Tibial artery (tissue), 4 donors: ENCODE results near the gene VPS13C.

ENCODE experiments used
- DNase-seq, 2 donors: peaks; one replicate each; pipeline ENCODE4 v3.0.0-alpha.2; 2019
- H3K27ac ChIP-seq, 2 donors: fragments of 200-600 bp; sonication (generic) in 1 of 2; 1 replicate in 1 of 2; 2 replicates in 1 of 2; pipeline ENCODE4 v1.5.1; 2018 to 2019; ENCODE audit warnings: mild to moderate bottlenecking in 1 of 2
- H3K27me3 ChIP-seq, 2 donors: fragments of 200-600 bp; sonication (generic) in 1 of 2; one replicate each; pipeline versions ENCODE4 v1.5.1 to v1.6.0; 2016 to 2019
- H3K36me3 ChIP-seq, 3 donors: fragments of 200-600 bp; sonication (generic) in 2 of 3; one replicate each; pipeline ENCODE4 v1.5.1; 2016 to 2019; ENCODE audit warnings: mild to moderate bottlenecking in 2 of 3
- H3K4me1 ChIP-seq, 4 donors: fragments of 200-600 bp; sonication (generic) in 2 of 4; 1 replicate in 3 of 4; 2 replicates in 1 of 4; pipeline ENCODE4 v1.5.1; 2016 to 2019
- H3K4me3 ChIP-seq, 2 donors: fragments of 200-600 bp; sonication (generic) in 1 of 2; 1 replicate in 1 of 2; 2 replicates in 1 of 2; pipeline ENCODE4 v1.5.1; 2018 to 2019; ENCODE audit warnings: mild to moderate bottlenecking in 2 of 2
- H3K9me3 ChIP-seq, 3 donors: fragments of 200-600 bp; sonication (generic) in 1 of 3; one replicate each; pipeline ENCODE4 v1.5.1; 2016 to 2019
- intact Hi-C: fragments of 100-400 bp; cut with DNase I; formaldehyde crosslinking; loops from one replicate; pipeline ENCODE4 v1.15.0; 2023; ENCODE audit warnings: low total_unique reads
- TF ChIP-seq, protein P1 (sequence below), 2 experiments: fragments of 200-600 bp in 1 of 2; fragments of 450-650 bp in 1 of 2; IDR thresholded peaks; one replicate each; pipeline ENCODE4 v1.5.1; 2017 to 2019; ENCODE audit warnings: antibody characterized with exemption in 2 of 2, mild to moderate bottlenecking in 1 of 2, moderate library complexity in 1 of 2

VPS13C gene

DNA sequence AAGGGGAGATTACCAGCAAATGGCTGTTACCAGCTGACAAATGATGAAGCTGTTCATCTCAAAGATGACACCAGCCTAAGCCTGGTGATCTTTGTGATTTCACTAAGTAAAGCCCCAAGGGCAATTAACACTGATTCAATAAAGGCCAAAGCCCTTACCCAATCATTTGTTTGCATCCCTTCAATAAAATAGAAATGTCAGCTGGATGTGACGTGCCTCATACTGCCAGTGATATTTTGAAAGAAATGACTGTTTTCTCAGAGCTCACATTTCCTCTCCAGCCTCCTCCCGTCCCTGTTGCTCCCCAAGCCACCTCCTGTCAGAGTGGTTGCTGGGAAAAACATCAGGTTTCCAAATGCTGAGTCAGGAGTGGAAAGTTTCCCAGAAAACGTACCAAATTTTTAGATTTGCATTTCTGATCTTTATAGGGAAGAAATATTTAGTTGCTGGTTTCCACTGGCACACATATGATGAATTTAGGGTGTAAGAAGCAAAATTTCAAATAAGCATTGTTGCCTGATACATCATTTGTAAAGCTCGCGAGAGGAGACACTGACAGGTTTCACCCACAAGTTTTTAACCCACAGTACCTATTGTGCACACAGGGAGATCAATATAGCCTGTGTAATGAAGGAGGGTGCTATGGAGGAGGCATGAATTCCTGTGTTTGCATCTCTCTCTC is 27.6 kb upstream of the VPS13C start:
- no peaks in the 10 kb centered on the region for H3K36me3 ChIP-seq
- H3K4me3 ChIP-seq: no peak overlapping the region
- H3K9me3 ChIP-seq: no peaks in the 10 kb centered on the region
- no peaks in the 10 kb centered on the region for H3K27me3 ChIP-seq
- intact Hi-C loops: no loop called here
- H3K27ac ChIP-seq: no peak overlapping the region
- peaks cover 0 to 11% (median 0%) of the 10 kb centered on the region in 4 donors for H3K4me1 ChIP-seq
- TF ChIP-seq, protein P1, sequence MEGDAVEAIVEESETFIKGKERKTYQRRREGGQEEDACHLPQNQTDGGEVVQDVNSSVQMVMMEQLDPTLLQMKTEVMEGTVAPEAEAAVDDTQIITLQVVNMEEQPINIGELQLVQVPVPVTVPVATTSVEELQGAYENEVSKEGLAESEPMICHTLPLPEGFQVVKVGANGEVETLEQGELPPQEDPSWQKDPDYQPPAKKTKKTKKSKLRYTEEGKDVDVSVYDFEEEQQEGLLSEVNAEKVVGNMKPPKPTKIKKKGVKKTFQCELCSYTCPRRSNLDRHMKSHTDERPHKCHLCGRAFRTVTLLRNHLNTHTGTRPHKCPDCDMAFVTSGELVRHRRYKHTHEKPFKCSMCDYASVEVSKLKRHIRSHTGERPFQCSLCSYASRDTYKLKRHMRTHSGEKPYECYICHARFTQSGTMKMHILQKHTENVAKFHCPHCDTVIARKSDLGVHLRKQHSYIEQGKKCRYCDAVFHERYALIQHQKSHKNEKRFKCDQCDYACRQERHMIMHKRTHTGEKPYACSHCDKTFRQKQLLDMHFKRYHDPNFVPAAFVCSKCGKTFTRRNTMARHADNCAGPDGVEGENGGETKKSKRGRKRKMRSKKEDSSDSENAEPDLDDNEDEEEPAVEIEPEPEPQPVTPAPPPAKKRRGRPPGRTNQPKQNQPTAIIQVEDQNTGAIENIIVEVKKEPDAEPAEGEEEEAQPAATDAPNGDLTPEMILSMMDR (IDR thresholded peaks at IDR 0.05): no peak
- no peak for DNase-seq

DNA sequence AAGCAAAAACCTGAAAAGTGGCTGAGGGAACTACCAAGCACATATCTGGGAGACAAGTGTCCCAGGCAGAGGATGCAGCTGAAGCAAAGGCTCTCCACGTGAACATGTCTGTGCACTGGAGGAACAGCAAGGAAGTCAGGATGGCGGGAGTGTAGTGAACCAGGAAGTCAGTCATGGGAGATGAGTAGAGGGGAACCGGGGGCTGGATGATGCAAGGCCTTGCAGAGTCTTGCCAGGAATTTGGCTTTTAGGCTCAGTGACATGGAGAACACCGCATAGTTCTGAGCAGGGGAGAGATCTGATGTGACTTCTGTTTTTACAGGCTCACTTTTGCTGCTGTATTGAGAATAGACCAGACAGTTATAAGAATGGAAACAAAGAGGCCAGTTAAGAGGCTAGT is 25.5 kb upstream of the VPS13C start:
- peak in 1 of 2 donors; percentile 30 for DNase-seq
- TF ChIP-seq, protein P1 (IDR thresholded peaks at IDR 0.05): no peak
- peaks cover 0 to 11% (median 0%) of the 10 kb centered on the region in 4 donors for H3K4me1 ChIP-seq
- no peaks in the 10 kb centered on the region for H3K36me3 ChIP-seq
- H3K27me3 ChIP-seq: no peaks in the 10 kb centered on the region
- no peak overlapping the region for H3K27ac ChIP-seq
- no peak overlapping the region for H3K4me3 ChIP-seq
- H3K9me3 ChIP-seq: no peaks in the 10 kb centered on the region
- intact Hi-C loops: no loop called here

DNA sequence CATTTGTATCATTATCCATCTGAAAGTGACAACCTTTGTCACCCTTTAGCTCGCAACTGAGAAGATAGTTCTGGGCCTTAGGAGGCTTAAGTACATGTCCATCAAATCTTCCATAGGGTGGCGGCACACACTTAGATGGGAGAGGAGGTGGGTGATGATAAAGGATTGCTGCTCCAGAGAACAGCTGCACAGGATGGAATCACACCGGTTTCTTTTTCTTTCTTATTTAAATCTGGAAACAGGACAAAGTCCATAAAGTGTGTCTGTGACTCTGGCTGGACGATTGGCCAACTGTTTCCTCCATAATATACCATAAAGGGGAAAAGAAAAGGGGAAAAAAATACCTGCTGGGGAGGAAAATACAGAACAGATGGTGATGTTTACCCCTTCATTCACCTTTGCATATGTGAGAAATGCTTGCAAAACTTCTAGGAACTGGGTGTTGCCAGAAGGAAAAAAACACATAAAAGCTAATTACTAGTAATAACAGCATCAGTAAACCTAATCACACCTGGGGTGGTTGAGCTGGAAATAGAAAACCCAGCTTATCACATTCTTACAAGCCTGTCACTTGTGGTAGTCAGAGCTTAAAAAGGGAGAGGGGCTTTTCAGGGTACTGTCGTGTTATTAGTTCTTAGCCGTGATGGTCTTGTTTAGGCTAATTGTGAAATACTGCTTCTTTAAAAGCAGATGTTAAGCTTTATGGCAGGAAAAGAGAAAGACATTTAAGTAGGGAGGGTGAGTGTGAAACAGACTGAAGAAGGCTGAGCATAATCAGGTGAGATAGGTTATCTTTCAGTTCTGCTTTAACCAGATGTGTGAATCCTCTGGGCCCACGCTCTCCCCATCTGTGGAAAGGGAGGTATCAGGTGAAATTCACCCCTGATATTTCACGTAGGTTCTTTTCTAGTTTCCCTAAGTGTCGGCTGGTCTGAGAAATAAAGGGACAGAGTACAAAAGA is 23.2 kb upstream of the VPS13C start:
- H3K4me1 ChIP-seq: peaks cover 0 to 11% (median 0%) of the 10 kb centered on the region in 4 donors
- no peaks in the 10 kb centered on the region for H3K9me3 ChIP-seq
- TF ChIP-seq, protein P1 (IDR thresholded peaks at IDR 0.05): no peak
- H3K27me3 ChIP-seq: no peaks in the 10 kb centered on the region
- no peak for DNase-seq
- H3K27ac ChIP-seq: no peak overlapping the region
- H3K36me3 ChIP-seq: no peaks in the 10 kb centered on the region
- intact Hi-C loops: no loop called here
- no peak overlapping the region for H3K4me3 ChIP-seq

DNA sequence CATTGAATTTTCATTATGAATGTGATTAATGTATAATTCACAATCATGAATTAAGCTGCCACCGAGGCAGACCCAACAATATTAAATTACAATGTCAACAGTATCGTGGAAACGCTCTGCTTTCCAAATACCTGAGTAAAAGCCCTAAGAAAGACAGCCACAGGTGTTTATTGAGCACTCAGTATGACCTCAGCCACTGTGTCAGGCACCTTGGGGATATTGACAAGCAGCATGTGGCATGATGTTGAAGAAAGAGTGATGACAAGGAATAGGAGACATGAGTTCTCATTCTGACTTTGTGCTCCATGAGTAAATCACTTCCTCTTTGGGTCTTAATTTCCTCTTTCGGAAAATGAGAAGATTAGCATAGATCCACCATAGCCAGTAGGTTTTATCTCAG is 19.3 kb upstream of the VPS13C start:
- DNase-seq: no peak
- Histone ChIP-seq H3K27me3 (no peaks in the 10 kb centered on the region), H3K4me1 (no peaks in the 10 kb centered on the region), H3K27ac (no peak overlapping the region), H3K36me3 (no peaks in the 10 kb centered on the region), H3K9me3 (no peaks in the 10 kb centered on the region), H3K4me3 (no peak overlapping the region)
- intact Hi-C loops: no loop called here
- TF ChIP-seq, protein P1 (IDR thresholded peaks at IDR 0.05): no peak

DNA sequence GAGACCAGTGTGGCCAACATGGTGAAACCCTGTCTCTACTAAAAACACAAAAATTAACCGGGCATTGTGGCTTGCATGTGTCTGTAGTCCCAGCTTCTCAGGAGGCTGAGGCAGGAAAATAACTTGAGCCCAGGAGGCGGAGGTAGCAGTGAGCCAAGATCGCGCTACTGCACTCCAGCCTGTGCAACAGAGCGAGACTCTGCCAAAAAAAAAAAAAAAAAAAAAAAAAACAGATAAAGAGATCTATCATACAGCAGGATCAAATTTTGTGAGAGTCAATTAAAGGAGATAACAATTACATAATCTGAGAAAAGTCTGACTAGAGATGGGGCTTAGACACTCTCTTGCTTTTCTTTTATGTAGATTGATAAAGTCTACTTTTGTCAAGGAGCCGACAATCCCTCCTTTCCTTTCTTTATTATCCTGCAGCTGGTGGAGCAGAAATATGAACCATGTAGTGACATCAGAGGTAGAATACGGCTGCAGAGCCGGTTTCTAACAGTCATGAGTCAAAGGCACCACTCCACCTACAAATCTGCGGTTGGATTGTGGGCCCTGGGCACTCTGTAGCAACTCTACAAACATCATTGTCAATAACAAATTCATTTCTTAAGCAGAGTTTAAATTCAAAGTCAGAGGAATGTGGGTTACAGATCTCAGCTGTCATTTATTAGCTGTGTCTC is 15.5 kb upstream of the VPS13C start:
- TF ChIP-seq, protein P1 (IDR thresholded peaks at IDR 0.05): no peak
- Histone ChIP-seq H3K4me3 (no peak overlapping the region), H3K9me3 (no peaks in the 10 kb centered on the region), H3K27me3 (no peaks in the 10 kb centered on the region), H3K36me3 (no peaks in the 10 kb centered on the region), H3K27ac (no peak overlapping the region), H3K4me1 (no peaks in the 10 kb centered on the region)
- no peak for DNase-seq
- intact Hi-C loops: no loop called here
